ENCODE results near the gene CLEC4C.

DNA sequence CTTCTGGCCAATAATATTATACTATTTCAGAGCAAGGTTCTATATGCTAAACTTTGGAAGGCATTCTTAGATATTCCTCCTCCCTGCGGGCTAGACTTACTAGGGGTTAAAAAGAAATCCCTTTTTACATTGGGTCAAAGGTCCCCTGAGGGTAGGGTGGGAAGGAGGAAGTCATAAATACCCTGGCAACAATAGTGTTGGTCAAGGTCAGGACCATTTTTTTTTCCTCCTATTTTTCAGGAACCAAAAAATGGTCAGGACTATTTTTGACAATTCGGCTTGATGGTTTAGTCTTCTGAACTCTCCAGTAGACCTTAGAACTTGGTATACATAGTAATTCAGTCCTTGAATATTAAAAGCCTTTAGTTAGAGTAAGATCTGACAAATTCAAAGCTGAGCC is 37.5 kb upstream of the CLEC4C start:
- TF ChIP-seq GTF2F1 (IDR thresholded peaks at IDR 0.05; ENCODE audit: low read length) (no peak), PCBP2 (optimal IDR thresholded peaks at IDR 0.05; ENCODE audit: low read depth, low read length, poor library complexity, severe bottlenecking) (no peak), ZNF207 (IDR thresholded peaks at IDR 0.05; ENCODE audit: borderline replicate concordance) (no peak), CHD2 (IDR thresholded peaks at IDR 0.05; ENCODE audit: low read depth, low read length) (no peak), CEBPB (IDR thresholded peaks at IDR 0.05; ENCODE audit: borderline replicate concordance, low read depth, low read length) (no peak), GATAD2A (CRISPR knock-in tag; IDR thresholded peaks at IDR 0.05) (no peak), ARNT2 (CRISPR knock-in tag; IDR thresholded peaks at IDR 0.05; ENCODE audit: low read depth) (no peak)
- TF ChIP-seq, protein P1, sequence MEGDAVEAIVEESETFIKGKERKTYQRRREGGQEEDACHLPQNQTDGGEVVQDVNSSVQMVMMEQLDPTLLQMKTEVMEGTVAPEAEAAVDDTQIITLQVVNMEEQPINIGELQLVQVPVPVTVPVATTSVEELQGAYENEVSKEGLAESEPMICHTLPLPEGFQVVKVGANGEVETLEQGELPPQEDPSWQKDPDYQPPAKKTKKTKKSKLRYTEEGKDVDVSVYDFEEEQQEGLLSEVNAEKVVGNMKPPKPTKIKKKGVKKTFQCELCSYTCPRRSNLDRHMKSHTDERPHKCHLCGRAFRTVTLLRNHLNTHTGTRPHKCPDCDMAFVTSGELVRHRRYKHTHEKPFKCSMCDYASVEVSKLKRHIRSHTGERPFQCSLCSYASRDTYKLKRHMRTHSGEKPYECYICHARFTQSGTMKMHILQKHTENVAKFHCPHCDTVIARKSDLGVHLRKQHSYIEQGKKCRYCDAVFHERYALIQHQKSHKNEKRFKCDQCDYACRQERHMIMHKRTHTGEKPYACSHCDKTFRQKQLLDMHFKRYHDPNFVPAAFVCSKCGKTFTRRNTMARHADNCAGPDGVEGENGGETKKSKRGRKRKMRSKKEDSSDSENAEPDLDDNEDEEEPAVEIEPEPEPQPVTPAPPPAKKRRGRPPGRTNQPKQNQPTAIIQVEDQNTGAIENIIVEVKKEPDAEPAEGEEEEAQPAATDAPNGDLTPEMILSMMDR (CRISPR knock-in tag; IDR thresholded peaks at IDR 0.05), result no peak

All from HepG2 (cell line).